GM12872 (cell line): ENCODE measurements around the gene KIAA0930.

Experiments used
- CTCF ChIP-seq: IDR thresholded peaks from 3 replicates; pipeline ENCODE4 v1.5.1; 2011; ENCODE audit warnings: low read depth, mild to moderate bottlenecking, low read length, moderate library complexity; ENCODE audit not compliant: insufficient read depth

Gene KIAA0930

GRCh38 chr22:45261407-45262088, 20.9 kb upstream of the KIAA0930 start:
- no peak for TF ChIP-seq CTCF

- no peak for TF ChIP-seq CTCF
Measured at GRCh38 chr22:45259754-45260394, 19.2 kb upstream of the KIAA0930 start.

- no peak for TF ChIP-seq CTCF
Measured at GRCh38 chr22:45254789-45255278, 14.1 kb upstream of the KIAA0930 start.

GRCh38 chr22:45254388-45254787, 13.7 kb upstream of the KIAA0930 start:
- TF ChIP-seq CTCF = no peak

- no peak for TF ChIP-seq CTCF
Measured at GRCh38 chr22:45253039-45253641, 12.4 kb upstream of the KIAA0930 start.

- TF ChIP-seq CTCF = no peak
Measured at GRCh38 chr22:45251825-45252224, 11.1 kb upstream of the KIAA0930 start.

GRCh38 chr22:45248832-45249561, 8.3 kb upstream of the KIAA0930 start:
- TF ChIP-seq CTCF = no peak
